Esophagus muscularis mucosa (tissue), 3 donors: Measurements from ENCODE around the gene GRID1.

Experiments used
- CTCF ChIP-seq, 3 experiments: fragments of 200-600 bp in 2 of 3; fragments of 450-650 bp in 1 of 3; sonication (generic) in 2 of 3; IDR thresholded peaks; one replicate each; pipeline ENCODE4 v1.5.1; 2017 to 2019; ENCODE audit warnings: antibody characterized with exemption in 3 of 3, mild to moderate bottlenecking in 2 of 3, moderate library complexity in 1 of 3
- POLR2A ChIP-seq: fragments of 450-650 bp; IDR thresholded peaks from one replicate; pipeline ENCODE4 v1.6.1; 2017; ENCODE audit warnings: antibody characterized with exemption, moderate library complexity, mild to moderate bottlenecking, low read depth

DNA sequence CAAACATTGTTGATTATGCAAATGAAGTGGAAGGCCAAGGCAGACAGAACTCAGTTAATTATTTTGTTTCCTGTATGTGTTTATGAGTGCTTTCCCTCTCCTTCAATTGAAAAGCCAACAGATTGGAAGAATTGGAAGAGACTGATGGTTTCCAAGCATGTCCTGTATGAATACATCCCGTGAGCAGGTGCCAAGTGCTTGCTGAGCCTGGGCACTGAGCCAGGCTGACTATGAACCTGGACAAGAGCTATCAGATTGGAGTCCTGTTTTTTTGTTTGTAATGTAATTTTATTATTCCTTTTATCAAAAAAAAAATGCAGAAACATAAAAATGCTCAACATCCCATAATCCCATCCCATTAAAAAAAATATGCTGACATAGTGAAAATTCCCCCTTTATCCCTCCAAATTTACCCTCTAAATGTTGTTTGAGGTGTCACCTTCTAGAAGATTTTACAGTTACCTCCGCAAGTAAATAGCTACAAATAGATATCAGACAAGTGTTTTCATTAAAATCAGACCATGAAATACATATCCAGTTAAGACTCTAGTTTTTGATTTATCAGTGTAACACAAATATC lies 449.5 kb downstream of the GRID1 start:
- TF ChIP-seq CTCF (IDR thresholded peaks at IDR 0.05) (no peak), POLR2A (no peak)
